NB4 (cell line): ENCODE data around the gene SLC27A6.

Experiments used
- CTCF ChIP-seq: IDR thresholded peaks from one replicate; pipeline ENCODE4 v1.5.1; 2012; ENCODE audit warnings: low read depth, low read length
- MYC ChIP-seq: IDR thresholded peaks from 2 replicates; pipeline ENCODE4 v1.6.1; 2011; ENCODE audit warnings: low read depth, low read length

DNA sequence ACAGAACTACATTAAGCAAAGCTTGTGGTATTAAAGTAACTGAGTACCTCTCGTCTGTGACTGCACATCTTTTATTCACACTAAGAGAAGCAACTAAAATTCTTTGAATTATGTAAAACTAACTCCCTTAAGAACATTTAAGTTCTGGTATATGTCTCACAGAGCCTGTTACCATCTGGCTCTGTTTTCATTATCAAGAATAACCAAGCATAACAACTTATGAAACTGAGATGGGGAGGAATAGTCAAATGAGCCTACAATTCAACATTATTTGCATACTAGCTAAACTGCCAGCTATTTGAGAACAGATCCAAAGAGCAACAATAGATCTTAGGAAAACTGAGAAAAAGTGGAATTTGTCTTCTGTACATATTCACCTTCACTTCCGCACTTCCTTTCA is 104.0 kb downstream of the SLC27A6 start:
- no peak for TF ChIP-seq MYC
- no peak for TF ChIP-seq CTCF
